Chondrocyte (in vitro differentiated cells): ENCODE data around the gene CACNG4. TPM values are rescaled to one million over a fixed set of nuclear protein-coding genes. Genes with fewer than 3 reads are reported as not detected.

Experiments used
- DNase-seq: peaks from one replicate; pipeline ENCODE4 v3.0.0; 2021; ENCODE audit warnings: mixed read lengths, low spot score
- H3K27ac Mint-ChIP-seq: one replicate; pipeline ENCODE4 v1.8.0; 2021; ENCODE audit warnings: mild to moderate bottlenecking, moderate library complexity, mixed read lengths; ENCODE audit not compliant: unreplicated experiment
- H3K27me3 Mint-ChIP-seq: 2 replicates; pipeline ENCODE4 v1.8.0; 2021; ENCODE audit warnings: low read depth, mixed read lengths
- H3K36me3 Mint-ChIP-seq: 2 replicates; pipeline ENCODE4 v1.8.0; 2021; ENCODE audit warnings: low read depth, mixed read lengths
- H3K4me1 Mint-ChIP-seq: 2 replicates; pipeline ENCODE4 v1.8.0; 2021; ENCODE audit warnings: low read depth, mild to moderate bottlenecking, mixed read lengths
- H3K4me3 Mint-ChIP-seq: one replicate; pipeline ENCODE4 v1.8.0; 2021; ENCODE audit warnings: mild to moderate bottlenecking, moderate library complexity, mixed read lengths; ENCODE audit not compliant: unreplicated experiment
- H3K9me3 Mint-ChIP-seq: 2 replicates; pipeline ENCODE4 v1.8.0; 2021; ENCODE audit warnings: low read depth, mixed read lengths
- total RNA-seq: library from RNA; stranded (reverse); gene quantifications from 3 replicates; pipeline ENCODE4 v1.2.1, GENCODE V29; 2021
- TF ChIP-seq, protein P1 (sequence below): fragments of 200-600 bp; sonication (generic); IDR thresholded peaks from 2 replicates; pipeline ENCODE4 v1.5.0; 2021; ENCODE audit warnings: antibody characterized with exemption, mild to moderate bottlenecking, moderate library complexity

CACNG4 gene
- total RNA-seq, 1 donor from 2014 or later: 2.9 TPM

DNA sequence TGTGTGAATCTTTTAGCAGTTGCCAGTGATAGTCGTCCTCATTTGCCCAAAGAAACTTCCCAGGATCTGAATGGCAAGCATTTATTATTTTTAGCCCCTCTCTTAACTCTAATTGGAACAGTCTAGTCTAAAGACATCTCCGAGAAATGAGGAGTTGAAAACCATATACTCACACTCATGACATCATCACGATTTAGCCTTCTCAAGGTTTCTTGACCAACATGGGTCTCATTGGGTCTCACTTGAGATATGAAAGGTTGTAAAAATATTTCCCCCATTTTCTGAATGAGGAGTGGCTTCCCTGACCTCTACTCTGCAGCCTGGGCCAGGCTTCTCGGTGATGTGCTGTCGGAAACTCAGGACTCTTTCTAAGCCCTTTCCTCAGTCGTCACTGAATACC lies 42.8 kb downstream of the CACNG4 start:
- Mint-ChIP-seq H3K27me3 (peaks cover 2% of the 10 kb centered on the region), H3K9me3 (peaks cover 4% of the 10 kb centered on the region), H3K27ac (no peak overlapping the region), H3K4me3 (no peak overlapping the region), H3K36me3 (peaks cover 4% of the 10 kb centered on the region), H3K4me1 (no peaks in the 10 kb centered on the region)
- DNase-seq: no peak
- TF ChIP-seq, protein P1, sequence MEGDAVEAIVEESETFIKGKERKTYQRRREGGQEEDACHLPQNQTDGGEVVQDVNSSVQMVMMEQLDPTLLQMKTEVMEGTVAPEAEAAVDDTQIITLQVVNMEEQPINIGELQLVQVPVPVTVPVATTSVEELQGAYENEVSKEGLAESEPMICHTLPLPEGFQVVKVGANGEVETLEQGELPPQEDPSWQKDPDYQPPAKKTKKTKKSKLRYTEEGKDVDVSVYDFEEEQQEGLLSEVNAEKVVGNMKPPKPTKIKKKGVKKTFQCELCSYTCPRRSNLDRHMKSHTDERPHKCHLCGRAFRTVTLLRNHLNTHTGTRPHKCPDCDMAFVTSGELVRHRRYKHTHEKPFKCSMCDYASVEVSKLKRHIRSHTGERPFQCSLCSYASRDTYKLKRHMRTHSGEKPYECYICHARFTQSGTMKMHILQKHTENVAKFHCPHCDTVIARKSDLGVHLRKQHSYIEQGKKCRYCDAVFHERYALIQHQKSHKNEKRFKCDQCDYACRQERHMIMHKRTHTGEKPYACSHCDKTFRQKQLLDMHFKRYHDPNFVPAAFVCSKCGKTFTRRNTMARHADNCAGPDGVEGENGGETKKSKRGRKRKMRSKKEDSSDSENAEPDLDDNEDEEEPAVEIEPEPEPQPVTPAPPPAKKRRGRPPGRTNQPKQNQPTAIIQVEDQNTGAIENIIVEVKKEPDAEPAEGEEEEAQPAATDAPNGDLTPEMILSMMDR: no peak

DNA sequence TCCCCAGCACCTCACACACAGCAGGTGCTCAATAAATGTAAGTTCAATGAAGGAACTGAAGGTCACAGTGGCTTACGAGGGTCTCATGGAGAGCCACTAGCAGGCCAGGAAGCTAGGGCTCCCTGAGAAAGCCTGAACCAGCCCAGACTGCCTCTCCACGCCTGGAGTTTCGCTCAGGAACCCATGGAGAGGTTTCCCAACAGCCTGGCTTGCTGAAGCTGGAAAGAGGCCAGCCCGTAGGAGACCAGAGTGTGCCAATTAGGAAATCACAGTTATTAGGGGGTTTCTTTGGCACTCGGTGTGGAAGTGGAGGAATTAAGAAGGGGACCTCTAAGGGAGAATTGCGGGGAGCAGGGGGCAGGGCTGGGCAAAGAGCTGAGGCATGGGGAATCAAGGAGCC lies 43.6 kb downstream of the CACNG4 start:
- DNase-seq: no peak
- no peaks in the 10 kb centered on the region for H3K4me1 Mint-ChIP-seq
- H3K36me3 Mint-ChIP-seq: peaks cover 4% of the 10 kb centered on the region
- no peak overlapping the region for H3K4me3 Mint-ChIP-seq
- H3K27ac Mint-ChIP-seq: no peak overlapping the region
- TF ChIP-seq, protein P1: no peak
- H3K27me3 Mint-ChIP-seq: peaks cover 2% of the 10 kb centered on the region
- peaks cover 4% of the 10 kb centered on the region for H3K9me3 Mint-ChIP-seq

DNA sequence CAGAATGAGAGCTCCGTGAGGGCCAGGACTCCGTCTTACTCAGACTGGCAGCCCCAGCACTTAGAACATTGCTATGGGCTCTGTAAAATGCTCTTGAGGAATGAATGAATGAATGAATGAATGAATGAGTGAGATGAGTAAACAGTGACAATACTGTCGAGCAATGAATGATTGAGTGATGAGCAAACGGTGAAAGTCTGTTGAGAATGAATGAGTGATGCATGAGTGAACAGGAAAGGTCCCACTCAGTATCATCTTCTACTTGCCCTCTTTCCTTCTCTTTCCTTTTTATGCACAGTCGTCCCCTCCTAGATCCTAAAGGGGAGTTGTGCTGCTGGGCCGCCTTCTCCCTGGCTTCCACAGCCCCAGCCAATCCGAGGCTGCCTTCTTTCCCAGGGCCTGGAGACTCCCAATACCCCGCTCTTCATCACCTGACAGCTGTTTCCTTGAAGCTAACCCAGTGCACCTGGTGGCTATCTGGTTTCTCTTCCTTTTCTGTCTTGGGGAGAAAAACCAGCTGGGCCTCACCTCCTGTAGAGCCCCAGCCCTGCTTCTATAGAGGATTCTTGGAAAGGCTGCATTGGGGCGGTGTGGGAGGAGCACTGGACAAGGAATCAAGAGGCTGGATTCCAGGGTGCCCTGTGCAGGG lies 47.1 kb downstream of the CACNG4 start:
- Mint-ChIP-seq H3K36me3 (peaks cover 4% of the 10 kb centered on the region), H3K27ac (no peak overlapping the region), H3K4me1 (no peaks in the 10 kb centered on the region), H3K27me3 (peaks cover 3% of the 10 kb centered on the region), H3K4me3 (no peak overlapping the region), H3K9me3 (peaks cover 4% of the 10 kb centered on the region)
- no peak for DNase-seq
- TF ChIP-seq, protein P1: no peak

DNA sequence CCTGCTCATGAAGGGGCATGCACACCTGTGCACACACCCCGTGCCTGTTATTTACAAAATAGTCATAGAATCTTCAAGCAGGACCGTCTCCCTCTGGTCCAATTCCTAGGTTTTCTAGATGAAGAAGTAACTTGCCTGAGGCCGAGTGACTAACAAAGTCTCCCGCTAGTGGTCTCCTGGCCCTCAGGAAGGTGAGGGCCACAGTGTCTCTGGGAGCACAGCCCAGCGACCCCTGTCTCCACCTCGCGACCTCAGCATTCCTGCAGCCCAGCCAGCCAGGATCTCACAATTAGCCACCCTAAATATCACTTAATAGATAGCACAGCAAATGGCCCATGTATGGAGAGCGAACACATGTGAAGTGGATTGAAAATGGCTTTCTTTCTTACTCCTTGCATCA lies 49.4 kb downstream of the CACNG4 start:
- H3K4me3 Mint-ChIP-seq: no peak overlapping the region
- TF ChIP-seq, protein P1: no peak
- peaks cover 4% of the 10 kb centered on the region for H3K9me3 Mint-ChIP-seq
- peaks cover 3% of the 10 kb centered on the region for H3K27me3 Mint-ChIP-seq
- no peak overlapping the region for H3K27ac Mint-ChIP-seq
- no peak for DNase-seq
- peaks cover 2% of the 10 kb centered on the region for H3K4me1 Mint-ChIP-seq
- peaks cover 3% of the 10 kb centered on the region for H3K36me3 Mint-ChIP-seq

DNA sequence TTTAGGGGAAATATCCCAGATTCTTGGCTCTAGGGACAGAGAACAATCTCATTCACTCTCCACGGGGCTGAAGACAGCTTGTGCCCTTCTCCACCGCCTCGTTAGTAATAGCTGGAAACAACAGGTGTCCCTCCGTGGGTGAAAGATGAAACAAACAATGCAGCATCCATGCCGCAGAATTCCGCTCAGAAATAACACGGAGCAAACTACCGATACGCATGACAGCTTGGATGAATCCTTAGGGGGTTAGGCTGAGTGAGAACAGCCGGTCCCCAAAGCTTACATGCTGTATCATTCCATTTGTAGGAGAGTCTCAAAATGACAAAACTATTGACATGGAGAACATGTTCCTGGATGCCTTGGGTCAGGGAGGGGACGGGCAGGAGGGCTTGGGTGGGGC lies 50.5 kb downstream of the CACNG4 start:
- TF ChIP-seq, protein P1: no peak
- no peak overlapping the region for H3K27ac Mint-ChIP-seq
- H3K36me3 Mint-ChIP-seq: no peaks in the 10 kb centered on the region
- H3K4me3 Mint-ChIP-seq: no peak overlapping the region
- peaks cover 3% of the 10 kb centered on the region for H3K27me3 Mint-ChIP-seq
- DNase-seq: no peak
- H3K9me3 Mint-ChIP-seq: peaks cover 1% of the 10 kb centered on the region
- H3K4me1 Mint-ChIP-seq: peaks cover 2% of the 10 kb centered on the region
